Activated T-helper 1 cell treated with Interleukin-2 at 50 U/mL for 16 hours (primary cell): ENCODE data around the gene NUAK1.

ENCODE experiments used
- DNase-seq: peaks from one replicate; pipeline ENCODE4 v3.0.0-alpha.2; 2020; ENCODE audit warnings: low read depth

The NUAK1 gene

DNA sequence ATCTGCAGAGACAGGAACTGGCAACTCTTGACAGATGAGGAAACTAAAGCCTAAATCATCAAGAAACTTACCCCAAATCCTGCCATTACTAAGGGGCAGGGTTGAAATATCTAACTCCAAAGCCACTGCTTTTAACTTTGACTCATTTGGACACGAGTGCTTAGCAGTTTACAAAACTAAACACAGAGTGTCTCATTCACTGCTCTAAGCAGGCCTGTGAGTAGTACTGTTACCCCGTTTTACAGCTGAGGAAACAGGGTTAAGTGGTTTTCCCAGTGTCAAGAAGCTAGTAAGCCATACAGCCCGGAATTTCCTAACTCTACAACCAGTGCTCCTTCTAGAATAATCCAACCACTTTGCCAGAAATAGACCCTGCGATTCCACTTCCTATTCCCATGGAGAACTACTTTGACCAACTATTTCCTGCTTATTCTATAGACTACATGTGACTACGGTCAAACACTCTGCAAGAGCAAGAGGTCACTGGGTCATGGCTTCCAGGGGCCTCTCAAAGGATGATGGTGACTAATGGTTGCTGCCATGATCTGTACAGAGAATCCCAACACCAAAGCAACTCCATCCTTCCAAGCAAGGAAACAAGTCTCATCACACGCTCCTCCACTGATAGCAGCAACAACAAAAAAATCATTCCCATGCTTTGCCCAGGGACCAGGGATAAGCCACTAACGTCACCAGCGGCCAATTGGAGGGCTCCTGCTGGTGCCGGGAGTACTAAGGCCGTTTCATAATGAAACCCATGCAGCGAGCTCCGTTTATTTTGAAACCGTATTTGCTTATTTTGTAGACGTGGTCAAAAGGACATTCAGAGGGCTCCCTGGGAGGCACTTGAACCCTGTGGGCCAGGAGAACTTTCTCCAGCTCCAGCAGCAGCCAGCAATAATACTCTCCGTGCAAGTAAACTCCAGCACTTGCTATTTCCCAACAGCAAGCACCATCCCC, 56.3 kb downstream of the NUAK1 start:
- no peak for DNase-seq

DNA sequence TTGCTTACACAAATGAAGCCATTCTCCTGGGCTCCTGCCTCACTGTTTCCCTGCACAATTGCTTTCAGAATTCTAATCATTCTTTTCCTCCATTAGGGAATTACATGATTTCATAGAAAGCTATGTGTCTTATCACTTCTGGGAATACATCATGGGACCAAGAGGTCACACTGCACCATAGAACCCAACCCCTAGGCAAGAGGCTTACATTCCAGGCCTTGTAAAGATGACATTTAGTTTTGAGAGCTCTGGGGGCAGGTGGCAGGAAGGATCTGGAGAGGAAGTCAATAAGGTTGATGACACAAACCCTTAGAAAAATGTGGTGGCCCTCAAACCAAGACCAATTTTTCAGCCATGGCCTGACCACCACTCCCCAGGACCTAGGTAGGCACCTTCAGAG, 57.1 kb downstream of the NUAK1 start:
- no peak for DNase-seq

GRCh38 chr12:106080791-106081170, 58.0 kb downstream of the NUAK1 start:
- DNase-seq = no peak

GRCh38 chr12:106080041-106080790, 58.5 kb downstream of the NUAK1 start:
- no peak for DNase-seq

- DNase-seq = no peak
Measured at GRCh38 chr12:106079148-106079738, 59.5 kb downstream of the NUAK1 start.

GRCh38 chr12:106078358-106079010, 60.3 kb downstream of the NUAK1 start:
- DNase-seq = no peak

GRCh38 chr12:106074706-106075392, 63.9 kb downstream of the NUAK1 start:
- no peak for DNase-seq

GRCh38 chr12:106074361-106074705, 64.4 kb downstream of the NUAK1 start:
- DNase-seq = no peak

DNA sequence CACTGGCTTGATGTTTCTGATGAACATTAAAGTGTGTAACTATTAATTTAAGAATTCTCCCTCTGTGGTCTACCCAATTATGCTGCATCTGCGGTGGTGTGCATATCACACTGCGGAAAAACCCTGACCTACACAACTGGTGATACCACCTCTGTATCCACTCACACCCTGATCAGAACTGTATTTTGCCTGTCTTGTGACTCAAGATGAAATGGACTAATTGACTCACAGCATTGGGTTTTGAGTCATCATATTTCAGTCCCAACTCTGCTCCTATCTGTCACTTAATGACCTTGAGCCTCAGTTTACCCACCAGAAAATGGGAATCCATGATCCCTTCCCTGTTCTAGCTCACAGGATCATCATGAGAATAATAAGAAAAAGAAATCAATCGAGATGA, 65.6 kb downstream of the NUAK1 start:
- DNase-seq = no peak

- DNase-seq = no peak
Measured at GRCh38 chr12:106072751-106073150, 66.0 kb downstream of the NUAK1 start.

GRCh38 chr12:106071686-106072085, 67.1 kb downstream of the NUAK1 start:
- DNase-seq = no peak

GRCh38 chr12:106070611-106071010, 68.1 kb downstream of the NUAK1 start:
- DNase-seq = no peak

- DNase-seq = no peak
Measured at GRCh38 chr12:106070147-106070546, 68.6 kb downstream of the NUAK1 start.

- no peak for DNase-seq
Measured at GRCh38 chr12:106068296-106068695, 70.5 kb downstream of the NUAK1 start.

DNA sequence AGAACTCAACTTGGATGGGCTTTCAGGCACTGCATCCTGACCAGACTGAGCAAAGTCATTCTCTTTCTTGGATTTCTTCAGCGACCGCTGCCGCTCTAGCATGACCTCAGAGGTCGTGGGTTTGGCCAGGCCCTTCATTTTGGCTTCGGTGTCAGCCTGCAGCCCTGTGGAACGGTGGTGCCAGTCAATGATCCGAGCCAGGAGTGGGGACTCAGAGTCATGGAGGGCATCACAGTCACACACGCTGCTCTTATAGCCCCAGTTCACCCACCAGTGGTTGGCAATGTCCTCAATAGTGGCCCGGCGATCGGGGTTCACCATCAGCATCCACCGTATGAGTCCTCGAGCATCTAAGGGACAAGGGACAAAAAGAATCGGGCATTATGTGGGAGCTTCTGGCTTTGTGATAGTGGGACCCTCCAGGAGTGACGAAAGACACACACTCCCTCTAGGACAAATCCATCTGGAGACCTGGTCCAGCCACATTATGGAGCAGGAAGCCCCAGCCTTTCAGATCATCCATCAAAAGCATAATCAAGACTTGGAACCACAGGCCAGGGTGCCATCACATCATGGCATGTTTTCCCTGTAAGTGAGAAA, 71.0 kb downstream of the NUAK1 start:
- DNase-seq = no peak

GRCh38 chr12:106066726-106067325, 71.9 kb downstream of the NUAK1 start:
- DNase-seq = no peak

GRCh38 chr12:106066051-106066705, 72.6 kb downstream of the NUAK1 start:
- DNase-seq = no peak

GRCh38 chr12:106065506-106065905, 73.2 kb downstream of the NUAK1 start:
- no peak for DNase-seq

DNA sequence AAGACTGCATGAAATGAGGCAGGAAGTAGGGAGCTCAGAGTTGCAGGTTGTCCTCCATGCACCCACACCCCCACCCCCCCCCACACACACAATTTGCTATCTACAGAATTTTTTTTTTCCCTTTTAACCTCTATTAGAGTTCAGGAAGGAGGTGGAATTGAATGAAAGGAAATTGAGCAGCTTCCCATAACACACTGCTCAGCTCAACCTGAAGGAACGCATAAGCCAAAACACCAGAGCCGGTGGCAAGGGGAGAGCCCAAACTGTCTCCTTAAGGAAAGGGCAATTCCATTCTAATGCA, 74.1 kb downstream of the NUAK1 start:
- DNase-seq = no peak

DNA sequence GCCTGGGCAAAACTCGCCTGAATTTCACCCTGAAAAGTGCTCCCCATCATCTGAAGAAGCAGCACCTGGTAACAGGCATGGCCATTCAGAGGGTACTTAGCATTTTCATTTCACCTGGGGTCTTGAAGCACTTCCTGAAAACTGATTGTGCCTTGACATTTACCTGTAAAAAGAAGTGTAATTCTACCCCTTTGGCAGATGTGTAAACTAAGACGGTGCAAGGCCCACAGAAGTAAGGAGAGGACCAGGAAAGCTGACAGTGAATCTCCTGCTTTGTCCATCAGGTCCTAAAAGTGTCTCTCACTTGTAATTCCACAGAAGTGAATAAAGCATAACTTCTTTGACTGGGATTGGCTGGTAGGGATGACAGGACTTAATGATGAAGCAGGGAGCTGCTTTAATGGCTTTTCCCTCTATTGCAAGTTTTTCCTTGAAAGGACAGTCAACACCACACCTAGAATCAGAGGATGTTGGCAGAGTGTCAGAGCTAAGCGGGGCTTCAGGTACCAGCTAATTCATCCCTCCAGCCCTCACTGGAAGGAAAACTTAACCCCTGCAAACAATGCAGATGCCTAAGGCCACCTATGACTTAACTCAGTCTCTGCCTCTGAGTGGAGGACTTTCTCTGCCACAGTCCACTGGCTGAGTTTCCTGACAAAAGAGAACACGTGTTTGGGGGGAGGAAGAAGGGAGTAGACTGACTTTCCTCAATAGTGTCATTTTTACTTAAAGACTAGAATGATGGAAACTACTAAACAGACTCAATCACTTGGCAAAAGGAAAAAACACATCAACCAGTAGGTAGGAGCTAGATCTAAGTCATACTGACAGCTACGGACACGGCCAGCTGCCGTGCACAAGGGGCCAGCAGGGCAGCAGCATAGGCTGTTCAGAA, 74.7 kb downstream of the NUAK1 start:
- DNase-seq = no peak
